Endothelial cell of umbilical vein (primary cell): ENCODE data around the gene SLC1A7. TPM values are rescaled to one million over a fixed set of nuclear protein-coding genes. Genes with fewer than 3 reads are reported as not detected.

Source experiments
- BruUV-seq: library from RNA; stranded (reverse); fragments of 400-500 nt; replicated peaks from 2 replicates; lab custom pipeline; 2021; lab: Mats Ljungman, UMichigan
- CTCF ChIA-PET: fragments of 300-600, 350-600 bp; sonication (Branson Sonifier 250); formaldehyde crosslinking; loops from one replicate; lab custom pipeline; 2021; ENCODE audit warnings: antibody characterized with exemption, inconsistent platforms; lab: Charles Lee
- POLR2A ChIA-PET: fragments of 300-600, 350-600 bp; sonication (Branson Sonifier 250); formaldehyde crosslinking; loops from one replicate; lab custom pipeline; 2021; ENCODE audit warnings: antibody characterized with exemption, inconsistent platforms; lab: Charles Lee
- DNase-seq: peaks from one replicate; pipeline ENCODE4 v3.0.0-alpha.2; 2011; ENCODE audit warnings: low read depth, low spot score
- FAIRE-seq: peaks from 2 replicates; lab custom pipeline; 2011; peaks lifted over from hg19 to GRCh38; lab: Jason Lieb, UNC
- H2AFZ ChIP-seq: 2 replicates; pipeline ENCODE4 v1.6.0; 2012; ENCODE audit warnings: low read depth, low read length, control low read depth, inconsistent platforms
- H3K27ac ChIP-seq: 2 replicates; pipeline ENCODE4 v1.5.1; 2011; ENCODE audit warnings: low read depth, mild to moderate bottlenecking, control low read depth, low read length, moderate library complexity; ENCODE audit not compliant: insufficient read depth
- H3K27me3 ChIP-seq, 2 experiments: 2 replicates each; pipeline versions ENCODE4 v1.6.0 to v1.6.1; 2011; ENCODE audit warnings: low read length in 2 of 2, mixed read lengths in 1 of 2; ENCODE audit not compliant: control insufficient read depth in 2 of 2, insufficient read depth in 2 of 2
- H3K36me3 ChIP-seq, 2 experiments: 2 replicates in 1 of 2; 3 replicates in 1 of 2; pipeline ENCODE4 v1.5.1; 2011; ENCODE audit warnings: low read length in 2 of 2, mild to moderate bottlenecking in 1 of 2, moderate library complexity in 1 of 2; ENCODE audit not compliant: control insufficient read depth in 2 of 2, insufficient read depth in 2 of 2; ENCODE audit errors: extremely low read depth in 1 of 2
- H3K4me1 ChIP-seq: 3 replicates; pipeline ENCODE4 v1.5.1; 2011; ENCODE audit warnings: mild to moderate bottlenecking, low read length; ENCODE audit not compliant: control insufficient read depth, insufficient read depth; ENCODE audit errors: extremely low read depth
- H3K4me2 ChIP-seq: 2 replicates; pipeline ENCODE4 v1.6.1; 2011; ENCODE audit warnings: low read length, control low read depth, mixed read lengths; ENCODE audit not compliant: insufficient read depth
- H3K4me3 ChIP-seq, 3 experiments: fragments of 200-600 bp in 1 of 3; sonication (generic), shearing (Covaris generic) in 1 of 3; replicated peaks in 1 of 3; 2 replicates each; pipeline ENCODE4 v1.5.1; 2011 to 2016; ENCODE audit warnings: control low read depth in 3 of 3, low read length in 3 of 3, mild to moderate bottlenecking in 2 of 3, inconsistent platforms in 1 of 3, low read depth in 1 of 3, moderate library complexity in 1 of 3; ENCODE audit not compliant: insufficient read depth in 1 of 3
- H3K79me2 ChIP-seq: 2 replicates; pipeline ENCODE4 v1.6.0; 2012; ENCODE audit warnings: low read length, inconsistent platforms; ENCODE audit not compliant: control insufficient read depth, insufficient read depth
- H3K9ac ChIP-seq: replicated peaks from 2 replicates; pipeline ENCODE3; 2011; ENCODE audit warnings: low read length, control low read depth; ENCODE audit not compliant: insufficient read depth; ENCODE audit errors: extremely low read depth
- H3K9me1 ChIP-seq: replicated peaks from 3 replicates; pipeline ENCODE4 v1.6.0; 2011; ENCODE audit warnings: mild to moderate bottlenecking, low read length; ENCODE audit not compliant: control insufficient read depth, insufficient read depth; ENCODE audit errors: extremely low read depth
- H3K9me3 ChIP-seq: replicated peaks from 2 replicates; pipeline ENCODE4 v1.5.1; 2012; ENCODE audit warnings: low read length, inconsistent platforms; ENCODE audit not compliant: control insufficient read depth, insufficient read depth
- H4K20me1 ChIP-seq: replicated peaks from 2 replicates; pipeline ENCODE3; 2011; ENCODE audit warnings: mild to moderate bottlenecking, low read length; ENCODE audit not compliant: control insufficient read depth, insufficient read depth; ENCODE audit errors: extremely low read depth
- CTCF ChIP-seq, 2 donors: IDR thresholded peaks; 1 replicate in 1 of 2; 2 replicates in 1 of 2; pipeline ENCODE4 v1.5.1; 2011; ENCODE audit warnings: low read length in 2 of 2, mild to moderate bottlenecking in 2 of 2, moderate library complexity in 2 of 2, control low read depth in 1 of 2, inconsistent platforms in 1 of 2, low read depth in 1 of 2; ENCODE audit not compliant: insufficient read depth in 1 of 2; ENCODE audit errors: extremely low read depth in 1 of 2
- EZH2 ChIP-seq: IDR thresholded peaks from 2 replicates; pipeline ENCODE4 v1.6.1; 2012; ENCODE audit warnings: borderline replicate concordance, low read depth, mild to moderate bottlenecking, moderate library complexity, low read length, inconsistent platforms; ENCODE audit not compliant: severe bottlenecking
- FOS ChIP-seq: IDR thresholded peaks from 2 replicates; pipeline ENCODE4 v1.6.1; 2011; ENCODE audit warnings: mild to moderate bottlenecking, low read length, moderate library complexity, borderline replicate concordance; ENCODE audit not compliant: insufficient read depth
- GATA2 ChIP-seq: IDR thresholded peaks from 2 replicates; pipeline ENCODE4 v1.7.0; 2011; ENCODE audit warnings: low read depth, mild to moderate bottlenecking, moderate library complexity, mixed read lengths, low read length; ENCODE audit not compliant: insufficient read length, insufficient read depth
- JUN ChIP-seq: IDR thresholded peaks from 2 replicates; pipeline ENCODE4 v1.6.1; 2011; ENCODE audit warnings: borderline replicate concordance, low read depth; ENCODE audit not compliant: insufficient read length, insufficient read depth
- MAX ChIP-seq: IDR thresholded peaks from 2 replicates; pipeline ENCODE4 v1.6.1; 2011; ENCODE audit not compliant: insufficient read depth, insufficient read length
- MYC ChIP-seq: IDR thresholded peaks from one replicate; pipeline ENCODE4 v1.6.1; 2011; ENCODE audit warnings: mild to moderate bottlenecking, low read depth, low read length
- POLR2A ChIP-seq: IDR thresholded peaks from 2 replicates; pipeline ENCODE4 v1.6.1; 2012; ENCODE audit warnings: low read depth, mild to moderate bottlenecking, control low read depth, low read length
- POLR2AphosphoS5 ChIP-seq: IDR thresholded peaks from 2 replicates; pipeline ENCODE4 v1.6.1; 2012; ENCODE audit warnings: low read depth, mild to moderate bottlenecking, control low read depth, low read length, moderate library complexity; ENCODE audit not compliant: insufficient read depth
- dilution Hi-C: fragments of 300-500 bp; cut with MboI; formaldehyde crosslinking; loops from one replicate; pipeline ENCODE4 v1.15.0; 2019; ENCODE audit warnings: low sequenced_read_pairs; ENCODE audit not compliant: extremely low pct_ligation_motif_present
- intact Hi-C: fragments of 100-400 bp; cut with micrococcal nuclease; formaldehyde crosslinking; loops from one replicate; pipeline ENCODE4 v1.10.0; 2022
- polyA plus RNA-seq, 4 experiments: library from polyadenylated mRNA; depleted of rRNA in 3 of 4; stranded (reverse) in 3 of 4; unstranded in 1 of 4; fragments of >200 nt; gene quantifications; 2 replicates each; pipeline versions ENCODE4 v1.2.1 to v1.2.3, GENCODE V29; 2011 to 2012; ENCODE audit warnings: missing spikeins in 1 of 4
- total RNA-seq: library from RNA; stranded (reverse); gene quantifications from 2 replicates; pipeline ENCODE4 v1.2.3, GENCODE V29; 2021

SLC1A7 gene
- total and polyA plus RNA-seq, 2 donors (not counting 3 experiments of a cell fraction or from before 2014, with no cell fraction given): not detected

- H4K20me1 ChIP-seq: no peaks in the 10 kb centered on the region
- no peak for FAIRE-seq
These were observed 73.9 kb downstream of the SLC1A7 start for GRCh38 chr1:53068314-53069099.

GRCh38 chr1:53067886-53068285 is 74.6 kb downstream of the SLC1A7 start:
- no peak overlapping the region for H3K4me2 ChIP-seq
- H3K27ac ChIP-seq: no peak overlapping the region
- no peaks in the 10 kb centered on the region for H3K36me3 ChIP-seq
- intact Hi-C loops: no loop called here
- H3K4me1 ChIP-seq: peaks cover 2% of the 10 kb centered on the region
- peaks cover 3 to 7% of the 10 kb centered on the region in 2 experiments for H3K27me3 ChIP-seq
- TF ChIP-seq GATA2 (no peak), POLR2AphosphoS5 (no peak), MYC (no peak), CTCF (IDR thresholded peaks at IDR 0.05; ENCODE audit: extremely low read depth in 1 of 2, insufficient read depth in 1 of 2, low read depth in 1 of 2, low read length in 2 of 2) (no peak), FOS (no peak), MAX (no peak), JUN (no peak), POLR2A (no peak), EZH2 (no peak)
- no peaks in the 10 kb centered on the region for H3K79me2 ChIP-seq
- dilution Hi-C loops: no loop called here
- no peak overlapping the region for H2AFZ ChIP-seq
- no peaks in the 10 kb centered on the region for H4K20me1 ChIP-seq
- DNase-seq (no peak), FAIRE-seq (no peak)
- H3K9me3 ChIP-seq: no peaks in the 10 kb centered on the region
- H3K9me1 ChIP-seq: no peaks in the 10 kb centered on the region
- ChIA-PET CTCF (interaction anchor here (0.6 to 1.9 kb wide), 4 partner anchors 11 to 323 kb away, joined by 3 to 6 read pairs (median 4); no protein-coding TSS in a partner anchor), POLR2A (no interaction called here)
- no peak overlapping the region for H3K4me3 ChIP-seq
- no peak overlapping the region for H3K9ac ChIP-seq
- no TSS peak for BruUV-seq

More at GRCh38 chr1:53068314-53069099, 73.9 kb downstream of the SLC1A7 start:
- Histone ChIP-seq H3K9me1 (no peaks in the 10 kb centered on the region), H3K4me2 (no peak overlapping the region), H3K9ac (no peak overlapping the region), H3K36me3 (no peaks in the 10 kb centered on the region), H3K79me2 (no peaks in the 10 kb centered on the region), H3K27me3 (peaks cover 1 to 2% of the 10 kb centered on the region in 2 experiments), H3K4me3 (no peak overlapping the region), H3K27ac (no peak overlapping the region), H3K9me3 (no peaks in the 10 kb centered on the region), H3K4me1 (no peaks in the 10 kb centered on the region), H2AFZ (no peak overlapping the region)
- no TSS peak for BruUV-seq
- no peak for DNase-seq
- intact Hi-C loops (no loop called here), dilution Hi-C loops (no loop called here)
- TF ChIP-seq GATA2: no peak
- POLR2A ChIA-PET: no interaction called here
- CTCF ChIA-PET: interaction anchor here (0.6 to 1.9 kb wide), 5 partner anchors 12 to 322 kb away, joined by 3 to 6 read pairs (median 4); no protein-coding TSS in a partner anchor
